ENCODE data around the gene ZNF385B. TPM values are rescaled to one million over a fixed set of nuclear protein-coding genes. Genes with fewer than 3 reads are reported as not detected.
A peak's percentile ranks its signal among the peaks of the same experiment; 100 is the strongest.

ZNF385B gene
- total RNA-seq, 3 donors from 2014 or later, result 3.4 to 8.8 (median 4.5) TPM

DNA sequence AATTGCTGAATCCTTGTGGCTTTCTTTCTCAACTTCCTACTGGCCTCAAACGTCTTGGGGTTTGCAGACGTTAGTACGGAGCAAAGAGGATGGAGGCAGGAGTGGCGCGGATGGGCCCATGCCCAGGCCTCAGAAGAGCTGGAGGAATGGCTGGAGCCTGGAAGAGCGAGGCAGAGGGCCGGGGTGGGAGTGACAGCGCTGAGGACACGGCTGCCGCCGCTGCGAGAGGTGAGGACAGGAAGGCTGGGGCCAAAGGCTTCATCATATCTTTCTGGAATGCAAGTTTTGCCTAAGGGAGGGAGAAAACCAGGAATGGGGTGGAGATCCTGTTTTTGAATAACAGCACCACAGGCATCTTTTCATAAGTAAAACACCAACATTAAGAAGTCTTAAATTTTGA lies 418.2 kb downstream of the ZNF385B start:
- intact Hi-C loops (cut with DNase I; ENCODE audit: low total_unique reads), result no loop called here
- no peak for DNase-seq (ENCODE audit: low spot score in 2 of 2)
- no peaks in the 10 kb centered on the region for H3K4me1 ChIP-seq
- H3K4me3 ChIP-seq, result no peak overlapping the region
- H3K36me3 ChIP-seq, result no peaks in the 10 kb centered on the region
- H3K27me3 ChIP-seq, result no peaks in the 10 kb centered on the region
- TF ChIP-seq, protein P1, sequence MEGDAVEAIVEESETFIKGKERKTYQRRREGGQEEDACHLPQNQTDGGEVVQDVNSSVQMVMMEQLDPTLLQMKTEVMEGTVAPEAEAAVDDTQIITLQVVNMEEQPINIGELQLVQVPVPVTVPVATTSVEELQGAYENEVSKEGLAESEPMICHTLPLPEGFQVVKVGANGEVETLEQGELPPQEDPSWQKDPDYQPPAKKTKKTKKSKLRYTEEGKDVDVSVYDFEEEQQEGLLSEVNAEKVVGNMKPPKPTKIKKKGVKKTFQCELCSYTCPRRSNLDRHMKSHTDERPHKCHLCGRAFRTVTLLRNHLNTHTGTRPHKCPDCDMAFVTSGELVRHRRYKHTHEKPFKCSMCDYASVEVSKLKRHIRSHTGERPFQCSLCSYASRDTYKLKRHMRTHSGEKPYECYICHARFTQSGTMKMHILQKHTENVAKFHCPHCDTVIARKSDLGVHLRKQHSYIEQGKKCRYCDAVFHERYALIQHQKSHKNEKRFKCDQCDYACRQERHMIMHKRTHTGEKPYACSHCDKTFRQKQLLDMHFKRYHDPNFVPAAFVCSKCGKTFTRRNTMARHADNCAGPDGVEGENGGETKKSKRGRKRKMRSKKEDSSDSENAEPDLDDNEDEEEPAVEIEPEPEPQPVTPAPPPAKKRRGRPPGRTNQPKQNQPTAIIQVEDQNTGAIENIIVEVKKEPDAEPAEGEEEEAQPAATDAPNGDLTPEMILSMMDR (IDR thresholded peaks at IDR 0.05), result no peak
- TF ChIP-seq POLR2AphosphoS5 (IDR thresholded peaks at IDR 0.05) (no peak), POLR2A (IDR thresholded peaks at IDR 0.05) (no peak)
- no peak overlapping the region for H3K27ac ChIP-seq
- H3K9me3 ChIP-seq, result no peaks in the 10 kb centered on the region

- no peaks in the 10 kb centered on the region for H3K9me3 ChIP-seq
- H3K4me1 ChIP-seq, result no peaks in the 10 kb centered on the region
- TF ChIP-seq POLR2AphosphoS5 (IDR thresholded peaks at IDR 0.05) (no peak), POLR2A (IDR thresholded peaks at IDR 0.05) (no peak)
- TF ChIP-seq, protein P1 (IDR thresholded peaks at IDR 0.05), result no peak
- H3K4me3 ChIP-seq, result no peak overlapping the region
- no peaks in the 10 kb centered on the region for H3K27me3 ChIP-seq
- no peak overlapping the region for H3K27ac ChIP-seq
- intact Hi-C loops (cut with DNase I; ENCODE audit: low total_unique reads), result no loop called here
- no peak for DNase-seq (ENCODE audit: low spot score in 2 of 2)
- no peaks in the 10 kb centered on the region for H3K36me3 ChIP-seq
These were observed 419.2 kb downstream of the ZNF385B start for GRCh38 chr2:179442206-179442605.

- Histone ChIP-seq H3K27ac (no peak overlapping the region), H3K4me3 (no peak overlapping the region), H3K27me3 (no peaks in the 10 kb centered on the region), H3K36me3 (no peaks in the 10 kb centered on the region), H3K4me1 (no peaks in the 10 kb centered on the region), H3K9me3 (no peaks in the 10 kb centered on the region)
- TF ChIP-seq POLR2AphosphoS5 (IDR thresholded peaks at IDR 0.05) (no peak), POLR2A (IDR thresholded peaks at IDR 0.05) (no peak)
- TF ChIP-seq, protein P1 (IDR thresholded peaks at IDR 0.05), result no peak
- DNase-seq (ENCODE audit: low spot score in 2 of 2), result no peak
- intact Hi-C loops (cut with DNase I; ENCODE audit: low total_unique reads), result no loop called here
These were observed 419.9 kb downstream of the ZNF385B start for GRCh38 chr2:179441551-179441950.

GRCh38 chr2:179440642-179441251 lies 420.7 kb downstream of the ZNF385B start:
- Histone ChIP-seq H3K9me3 (no peaks in the 10 kb centered on the region), H3K4me1 (no peaks in the 10 kb centered on the region), H3K27me3 (no peaks in the 10 kb centered on the region), H3K27ac (no peak overlapping the region), H3K36me3 (no peaks in the 10 kb centered on the region), H3K4me3 (no peak overlapping the region)
- TF ChIP-seq, protein P1 (IDR thresholded peaks at IDR 0.05), result peak in 2 of 3 donors; percentile 23 to 36
- no peak for TF ChIP-seq POLR2A (IDR thresholded peaks at IDR 0.05)
- no peak for DNase-seq (ENCODE audit: low spot score in 2 of 2)
- intact Hi-C loops (cut with DNase I; ENCODE audit: low total_unique reads), result no loop called here

- Histone ChIP-seq H3K4me3 (no peak overlapping the region), H3K36me3 (no peaks in the 10 kb centered on the region), H3K27ac (no peak overlapping the region), H3K9me3 (no peaks in the 10 kb centered on the region), H3K27me3 (no peaks in the 10 kb centered on the region), H3K4me1 (no peaks in the 10 kb centered on the region)
- intact Hi-C loops (cut with DNase I; ENCODE audit: low total_unique reads), result no loop called here
- TF ChIP-seq POLR2A (IDR thresholded peaks at IDR 0.05), result no peak
- TF ChIP-seq POLR2AphosphoS5 (IDR thresholded peaks at IDR 0.05), result no peak
- TF ChIP-seq, protein P1 (IDR thresholded peaks at IDR 0.05), result no peak
- DNase-seq (ENCODE audit: low spot score in 2 of 2), result no peak
These were observed 422.8 kb downstream of the ZNF385B start for GRCh38 chr2:179438654-179439053.
